OCI-M2 (cell line): ENCODE measurements around the gene TNS4.

Source experiments
- DNase-seq: peaks from one replicate; lab custom pipeline; 2025; ENCODE audit not compliant: unreplicated experiment; lab: John Stamatoyannopoulos, UW

Gene TNS4

DNA sequence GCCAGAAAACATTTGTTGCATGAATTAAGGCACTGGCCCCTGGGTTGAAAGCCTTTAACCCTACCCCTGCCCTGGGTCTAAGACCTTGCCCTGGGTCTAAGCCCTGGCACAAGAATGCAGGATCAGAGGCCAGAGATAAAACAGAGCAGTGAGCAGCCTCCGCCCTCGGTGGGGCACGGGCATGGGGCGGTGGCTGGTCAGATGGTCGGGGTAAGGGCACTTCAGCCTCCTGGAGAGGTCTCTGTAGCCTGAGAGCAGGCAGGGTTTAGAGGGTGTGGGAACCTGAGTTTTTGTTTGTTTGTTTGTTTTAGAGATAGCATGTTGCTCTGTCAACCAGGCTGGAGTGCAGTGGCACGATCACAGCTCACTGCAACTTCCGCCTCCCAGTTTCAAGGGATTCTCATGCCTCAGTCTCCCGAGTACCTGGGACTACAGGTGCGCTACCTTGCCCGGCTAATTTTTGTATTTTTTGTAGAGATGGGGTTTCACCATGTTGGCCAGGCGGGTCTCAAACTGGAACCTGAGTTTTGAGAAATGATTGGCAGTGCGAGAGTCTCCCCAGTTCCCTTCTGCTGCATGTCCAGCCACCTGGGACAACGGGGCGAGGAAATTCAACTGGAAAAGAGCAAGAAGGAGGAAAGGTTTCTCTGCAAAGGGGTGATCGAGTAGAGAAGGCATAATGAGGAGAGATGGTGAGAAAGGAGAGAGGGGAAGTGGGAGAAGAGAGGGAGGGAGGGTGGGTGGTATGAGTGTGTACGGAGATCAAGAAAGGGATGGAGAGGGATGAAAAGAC is 27.7 kb downstream of the TNS4 start:
- no peak for DNase-seq

DNA sequence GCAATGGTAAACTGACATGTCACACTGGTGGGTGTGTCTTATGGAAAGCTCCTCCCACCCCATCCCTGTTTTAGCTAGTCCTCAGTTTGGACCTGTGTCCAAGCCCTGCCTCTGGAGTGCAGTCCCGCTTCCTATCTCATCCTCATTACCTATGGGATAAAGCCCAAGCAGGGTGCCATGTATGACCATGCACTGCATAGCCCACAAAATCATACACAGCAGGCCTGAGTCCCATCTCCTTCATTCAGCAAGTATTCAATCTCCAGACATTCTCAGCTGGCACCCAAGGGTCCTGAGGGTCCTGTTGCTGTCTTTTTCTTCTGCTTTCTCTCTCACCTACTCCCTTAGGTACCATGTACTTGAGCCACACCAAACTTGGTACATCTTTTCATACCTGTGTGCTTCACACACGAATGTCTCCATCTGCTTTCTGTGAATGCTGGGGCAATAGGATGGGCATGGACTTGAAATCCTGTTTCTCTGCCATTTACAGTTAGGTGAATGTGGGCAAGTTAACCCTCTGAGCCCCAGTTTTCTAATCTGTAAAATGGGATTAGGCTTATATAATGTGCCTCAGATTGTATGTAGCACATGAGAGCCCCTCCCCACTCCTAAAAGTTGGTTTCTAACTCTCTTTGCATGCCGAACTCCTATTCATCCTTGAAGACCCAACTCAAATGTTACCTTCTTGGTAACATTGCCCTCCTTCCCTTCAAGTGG is 28.5 kb downstream of the TNS4 start:
- DNase-seq, result no peak

- no peak for DNase-seq
Measured at GRCh38 chr17:40471846-40472732, 29.3 kb downstream of the TNS4 start.

DNA sequence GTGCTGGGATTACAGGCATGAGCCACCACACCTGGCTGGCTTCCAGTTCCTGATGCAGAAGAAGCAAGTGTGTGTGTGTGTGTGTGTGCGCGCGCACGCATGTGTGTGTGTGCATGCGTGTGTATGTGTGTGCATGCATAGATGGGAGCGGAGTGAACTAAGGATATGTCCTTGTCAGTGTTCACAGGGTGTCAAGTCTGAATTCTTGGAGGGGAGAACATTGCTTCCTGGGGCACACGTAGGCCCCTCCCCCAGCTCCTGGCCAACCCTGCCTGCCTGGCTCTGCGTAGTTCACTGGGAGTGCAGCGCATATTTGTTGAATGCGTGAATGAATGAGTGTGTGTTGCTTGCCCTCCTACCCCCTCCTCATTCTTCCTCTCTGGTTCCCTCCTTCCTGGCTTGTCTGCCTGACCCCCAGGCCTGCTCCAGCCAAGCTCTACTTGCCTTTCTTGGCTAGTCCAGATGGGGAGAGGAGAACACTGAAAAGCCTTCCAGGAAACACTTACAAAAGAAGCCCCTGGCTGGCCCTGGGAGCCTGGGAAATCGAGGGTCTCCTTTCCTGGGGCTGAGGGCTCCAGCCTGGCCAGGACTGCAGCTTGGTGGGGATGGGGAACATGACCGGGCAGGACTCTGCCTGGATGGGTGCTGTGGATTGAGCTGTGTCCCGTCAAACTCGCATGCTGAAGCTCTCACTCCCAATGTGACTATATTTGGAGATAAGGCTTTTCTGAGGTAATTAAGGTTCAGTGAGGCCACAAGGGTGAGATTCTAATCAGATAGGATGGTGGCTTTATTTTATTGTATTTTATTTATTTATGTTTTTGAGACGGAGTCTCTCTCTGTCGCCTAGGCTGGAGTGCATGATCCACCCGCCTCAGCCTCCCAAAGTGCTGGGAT is 30.2 kb downstream of the TNS4 start:
- no peak for DNase-seq

DNA sequence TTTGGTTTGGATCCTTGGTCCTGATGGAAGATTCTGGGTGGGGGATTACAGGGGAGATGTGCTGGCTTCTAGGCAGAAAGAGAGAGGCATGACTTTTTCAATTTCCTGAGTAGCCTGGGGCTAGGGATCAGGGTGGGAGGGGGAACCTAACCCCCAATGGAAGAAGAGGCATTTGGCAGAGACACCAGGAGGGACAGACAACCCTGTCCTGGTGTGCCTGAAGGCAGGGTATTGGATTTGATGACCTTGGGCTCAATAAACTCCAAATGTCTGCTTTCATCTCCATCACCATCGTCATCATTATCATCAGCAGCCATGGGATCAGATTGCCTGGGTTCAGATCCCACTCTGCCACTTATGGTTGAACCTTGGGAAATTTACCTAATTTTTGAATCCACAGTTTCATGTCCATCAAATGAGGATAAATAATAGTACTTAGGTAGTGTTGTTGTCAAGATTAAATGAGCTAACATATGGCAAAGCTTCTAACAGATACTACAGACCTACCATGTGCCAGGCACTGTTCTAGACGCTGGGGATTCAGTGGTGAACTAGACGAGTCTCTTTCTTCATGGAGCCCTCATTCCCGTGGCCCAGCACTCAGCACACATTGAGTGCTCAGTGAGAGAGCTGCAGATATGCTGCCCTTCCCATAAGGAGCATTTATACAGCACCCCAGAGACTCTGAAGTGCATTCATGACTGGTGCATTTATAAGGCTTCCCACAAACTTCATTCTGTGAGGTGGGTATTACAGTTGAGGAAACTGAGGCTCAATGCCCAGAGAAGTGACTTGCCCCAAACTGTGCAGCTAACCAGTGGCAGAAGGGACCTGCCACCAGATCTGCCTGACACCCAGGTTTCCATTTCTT is 31.4 kb downstream of the TNS4 start:
- DNase-seq, result no peak

GRCh38 chr17:40468560-40468959 is 32.9 kb downstream of the TNS4 start:
- DNase-seq, result no peak

DNA sequence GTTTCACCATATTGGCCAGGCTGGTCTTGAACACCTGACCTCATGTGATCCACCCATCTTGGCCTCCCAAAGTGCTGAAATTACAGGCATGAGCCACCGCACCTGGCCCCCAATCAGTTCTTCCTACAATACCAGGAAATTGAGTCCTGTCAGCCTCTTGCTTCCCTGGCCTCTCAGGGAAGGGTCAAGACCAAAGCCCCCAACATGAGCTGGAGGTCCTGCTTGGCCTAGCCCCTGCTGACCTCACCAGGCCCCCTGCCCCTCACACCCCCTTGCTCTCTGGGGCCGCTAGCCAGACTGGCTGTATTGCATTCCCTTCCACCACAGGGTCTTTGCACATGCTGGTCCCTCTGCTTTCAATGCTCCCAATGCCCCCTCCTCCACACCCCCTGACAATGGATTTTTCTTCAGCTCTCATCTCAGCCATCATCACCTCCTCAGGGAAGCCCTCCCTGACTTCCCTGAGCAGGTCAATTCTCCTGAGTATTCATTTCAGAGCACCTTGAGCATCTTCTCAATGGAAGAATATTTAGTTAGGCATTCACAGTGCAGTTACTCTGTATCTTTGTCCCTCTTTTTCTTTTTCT is 34.0 kb downstream of the TNS4 start:
- DNase-seq, result no peak

DNA sequence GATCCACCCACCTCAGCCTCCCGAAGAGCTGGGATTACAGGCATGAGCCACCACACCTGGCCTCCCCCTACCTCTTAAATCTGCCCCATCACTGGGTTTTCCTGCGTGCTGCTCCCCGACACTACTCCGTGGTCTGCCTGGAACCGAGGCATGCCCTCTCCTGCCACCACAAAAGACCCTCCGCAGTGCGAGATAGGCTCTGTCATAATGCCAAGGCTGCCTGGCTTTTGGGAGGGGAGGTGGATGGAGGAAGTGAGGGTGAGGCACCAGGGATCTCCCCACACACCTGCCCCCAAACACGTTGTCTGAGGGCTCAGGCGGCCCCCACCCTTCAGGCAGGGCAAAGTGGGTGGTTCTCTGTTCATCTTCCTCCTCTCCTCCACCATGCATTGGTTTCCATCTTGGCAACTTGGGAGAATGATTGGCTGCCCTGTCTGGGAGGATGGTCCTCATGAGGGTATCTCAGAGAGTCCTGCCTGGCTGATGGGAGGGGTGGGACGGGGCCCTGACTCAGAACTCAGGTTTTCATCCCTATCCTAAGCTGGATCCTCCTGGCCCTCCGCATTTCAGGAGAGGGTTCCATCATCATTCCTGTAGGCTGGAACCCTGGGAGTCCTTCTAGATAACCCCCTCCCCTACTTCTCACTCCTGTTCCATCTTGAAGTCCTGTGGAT is 35.0 kb downstream of the TNS4 start:
- DNase-seq, result no peak

DNA sequence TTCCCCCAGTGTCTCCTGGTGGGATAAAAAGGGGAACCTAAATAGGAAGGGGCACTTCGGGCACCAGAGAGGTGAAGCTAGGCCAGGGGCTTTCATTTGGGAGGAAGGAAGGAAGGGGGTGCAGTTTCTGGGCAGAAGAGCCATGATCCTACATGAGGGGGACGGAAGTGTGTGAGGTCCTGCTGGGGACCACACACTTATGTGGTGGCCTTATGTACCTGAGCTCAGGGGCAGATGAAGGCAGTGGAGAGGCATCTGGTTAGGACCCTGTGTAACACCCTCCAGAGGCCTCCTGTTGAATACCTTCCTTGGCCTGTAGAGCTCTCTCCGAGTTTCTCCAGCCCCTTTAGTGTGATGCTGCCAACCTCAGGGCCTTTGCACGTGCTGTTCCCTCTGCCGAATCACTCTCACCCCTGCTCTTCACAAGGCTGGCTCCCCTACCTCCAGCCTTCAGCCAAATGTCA is 37.0 kb downstream of the TNS4 start:
- DNase-seq, result no peak

GRCh38 chr17:40463122-40463550 is 38.3 kb downstream of the TNS4 start:
- no peak for DNase-seq

GRCh38 chr17:40462343-40463121 is 38.9 kb downstream of the TNS4 start:
- no peak for DNase-seq

- DNase-seq, result no peak
Measured at GRCh38 chr17:40461732-40462342, 39.6 kb downstream of the TNS4 start.

DNA sequence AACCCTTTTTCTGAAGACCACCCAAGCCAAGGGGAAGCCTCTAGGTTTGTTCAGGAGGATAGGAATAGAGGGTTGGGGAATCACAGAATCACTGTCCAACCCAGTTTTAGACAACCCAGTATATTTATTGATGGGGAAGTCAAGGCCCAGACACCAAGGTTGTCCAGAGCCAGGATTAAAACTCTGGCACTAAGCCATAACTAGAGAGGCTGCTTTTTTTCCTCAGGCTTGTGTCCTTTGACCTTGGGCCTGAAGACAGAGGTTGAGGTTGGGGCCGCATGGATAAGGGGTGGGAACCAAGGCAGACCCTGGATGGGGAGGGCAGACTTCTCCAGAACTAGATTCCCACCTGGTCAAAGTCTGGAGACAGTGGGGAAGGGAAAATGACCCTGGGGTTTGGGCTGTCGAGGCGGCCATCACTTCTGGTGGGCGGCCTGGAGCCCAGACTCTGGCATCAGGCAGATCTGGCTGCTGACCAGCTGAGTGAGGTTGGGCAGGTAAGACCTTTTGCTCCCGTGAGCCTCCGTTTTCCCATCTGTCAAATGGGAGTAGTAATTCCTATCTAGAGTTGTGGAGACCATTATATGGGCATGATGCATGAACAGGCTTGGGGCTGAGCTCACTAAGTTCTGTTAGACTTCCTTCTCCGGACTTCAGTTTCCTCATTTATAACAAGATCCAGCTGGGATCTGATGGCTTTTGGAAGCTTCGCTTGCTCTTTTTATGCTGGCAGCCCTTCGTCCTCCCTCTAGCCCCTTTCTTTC is 40.3 kb downstream of the TNS4 start:
- DNase-seq, result no peak

DNA sequence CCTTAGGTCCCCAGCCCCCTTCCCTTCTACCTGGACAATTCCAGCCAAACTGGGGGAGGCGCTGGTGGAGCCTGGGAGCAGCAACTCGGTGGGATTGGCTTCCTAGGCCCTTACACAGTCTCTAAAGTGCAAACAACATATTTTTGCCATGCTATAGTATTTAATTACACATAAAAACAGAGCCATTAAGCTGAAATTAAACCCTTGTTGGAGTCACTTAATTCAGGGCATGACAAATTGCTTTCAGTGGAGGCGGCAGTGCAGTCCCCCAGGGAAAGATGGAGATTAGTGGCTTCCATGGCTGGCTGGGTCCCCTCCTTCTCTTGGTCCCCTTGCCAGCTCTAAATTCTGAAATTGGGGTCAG is 40.8 kb downstream of the TNS4 start:
- DNase-seq, result no peak

- no peak for DNase-seq
Measured at GRCh38 chr17:40459636-40460603, 41.5 kb downstream of the TNS4 start.
